ENCODE measurements around the gene NFIX.

Gene NFIX

DNA sequence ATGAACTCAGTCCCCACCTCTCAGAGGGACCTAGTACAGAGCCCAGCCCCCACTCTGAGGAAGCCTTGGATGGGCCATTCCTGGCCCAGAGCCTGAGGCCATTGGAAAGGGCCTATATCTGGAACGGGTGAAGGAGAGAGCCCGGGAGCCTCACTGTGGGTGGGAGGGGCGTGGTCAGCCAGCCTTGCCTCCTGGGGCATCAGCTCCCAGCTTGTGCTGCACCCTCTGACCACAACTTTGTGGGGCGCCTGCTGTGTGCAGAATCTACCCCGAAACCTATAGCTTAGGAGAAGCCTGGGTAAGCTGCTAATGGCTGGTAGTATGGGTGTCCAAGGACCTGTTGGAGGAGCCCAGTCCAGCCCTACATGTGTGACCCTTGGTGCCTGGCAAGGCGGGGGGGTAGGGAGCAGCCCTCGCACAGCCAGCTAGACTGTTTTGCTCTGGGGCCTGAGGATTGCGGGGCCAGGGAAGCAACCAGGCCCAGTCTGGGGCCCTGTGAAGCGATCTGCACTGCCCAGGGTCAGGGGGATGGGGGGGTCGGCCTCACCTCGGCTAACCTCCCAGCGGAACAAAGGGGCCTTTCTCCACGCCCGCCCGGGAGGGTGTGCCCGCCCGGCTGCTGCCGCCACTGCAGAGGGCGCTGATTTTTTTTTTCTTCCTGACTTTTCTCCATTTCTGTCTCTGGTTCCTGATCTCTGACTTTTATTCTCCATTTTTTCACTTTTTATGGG, 65.1 kb downstream of the NFIX start:
- DNase-seq = no peak

DNA sequence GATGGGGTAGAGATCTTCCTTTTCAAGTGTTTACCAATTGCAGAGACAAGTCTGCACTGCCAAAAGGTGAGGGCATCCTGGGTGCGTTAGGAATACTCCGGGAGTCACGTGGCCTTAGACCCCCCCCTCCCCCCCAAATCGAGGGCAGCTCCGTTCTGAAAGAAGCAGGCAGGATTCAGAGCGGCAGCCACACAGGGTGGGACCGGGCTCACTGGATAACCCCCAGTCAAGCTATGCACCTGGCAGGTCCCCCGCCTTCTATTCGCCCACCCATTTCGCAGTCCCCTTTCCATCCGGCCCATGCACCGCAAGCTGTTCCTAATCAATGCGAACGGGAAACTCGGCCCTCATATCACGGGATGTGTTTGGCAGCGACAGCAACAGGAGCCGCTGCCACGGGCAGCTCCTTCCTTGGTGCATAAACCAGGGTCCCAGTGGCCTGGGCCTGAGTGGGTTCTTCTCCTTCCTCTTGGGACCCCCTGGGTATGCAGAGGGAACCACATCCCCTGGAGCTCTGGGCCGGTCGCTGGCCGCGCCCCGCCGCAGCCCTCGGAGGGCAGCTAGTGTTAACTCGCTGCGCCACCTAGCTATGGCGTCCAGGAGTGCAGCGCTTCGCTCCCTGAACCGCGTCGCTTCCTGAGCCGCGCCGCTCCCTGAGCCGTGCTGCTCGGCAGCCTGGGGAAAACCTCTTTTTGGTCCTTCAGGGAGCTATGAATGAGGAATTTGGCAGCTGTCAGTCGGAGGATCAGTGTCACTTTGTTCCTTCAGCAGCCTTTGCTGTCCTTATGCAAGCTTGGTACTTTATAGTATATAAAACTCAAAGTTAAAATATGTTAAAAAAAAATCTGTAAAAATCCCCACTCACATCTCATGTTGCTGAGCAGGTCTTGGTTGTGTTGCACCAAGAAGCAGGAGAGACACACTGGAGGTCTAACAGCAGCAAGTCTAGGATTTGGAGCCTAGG, 66.0 kb downstream of the NFIX start:
- peak; percentile 81 for DNase-seq

DNA sequence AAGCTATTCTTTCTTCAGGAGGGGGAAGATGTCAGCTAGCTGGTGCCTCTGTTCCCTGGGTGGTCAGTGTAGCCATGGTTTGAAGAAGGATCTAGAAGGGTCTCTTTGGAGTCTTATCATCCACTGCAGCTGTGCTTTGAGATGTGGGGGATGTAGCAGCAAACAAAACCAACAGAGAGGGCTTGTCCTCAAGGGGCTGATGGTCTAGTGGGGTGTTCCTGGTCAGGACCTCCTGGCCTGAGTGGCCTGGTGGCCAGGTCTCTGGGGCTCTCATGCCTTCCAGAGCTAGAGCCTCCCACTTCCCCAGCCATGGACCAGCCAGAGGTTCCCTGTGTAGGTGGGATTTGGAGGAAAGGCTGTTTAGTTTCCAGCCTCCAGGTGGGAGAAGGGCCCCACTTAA, 67.0 kb downstream of the NFIX start:
- DNase-seq = no peak

DNA sequence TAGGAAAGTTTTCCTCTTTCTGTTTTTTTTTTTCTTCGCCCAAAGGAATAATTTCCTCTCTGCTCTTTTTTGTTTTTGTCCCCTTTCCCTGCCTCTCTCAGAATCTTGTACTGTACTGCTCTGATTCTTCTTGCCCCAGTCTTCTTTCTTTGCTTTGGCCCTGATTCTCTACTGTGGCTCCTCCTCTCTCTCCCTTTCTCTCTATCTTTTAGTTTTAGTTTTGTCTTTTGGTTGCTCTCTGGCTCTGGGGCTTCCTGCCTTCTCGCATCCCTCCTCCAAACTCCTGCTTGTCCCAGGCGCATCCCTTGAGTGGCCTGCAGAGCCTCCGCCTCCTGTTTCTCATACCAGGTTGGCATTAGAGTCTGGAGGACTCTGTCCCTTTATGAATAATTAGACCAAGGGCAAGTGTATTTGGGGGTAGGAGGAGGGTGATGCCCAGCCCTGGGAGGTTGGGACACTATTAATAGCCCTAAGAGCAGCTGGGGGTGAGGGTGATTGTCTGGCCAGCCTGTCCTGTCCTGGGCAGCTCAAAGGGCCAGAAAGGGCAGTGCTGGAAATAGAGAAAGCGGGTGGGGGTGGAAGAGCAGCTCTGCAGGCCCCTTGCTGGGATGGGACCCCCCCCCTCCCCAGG, 68.3 kb downstream of the NFIX start:
- DNase-seq = no peak

DNA sequence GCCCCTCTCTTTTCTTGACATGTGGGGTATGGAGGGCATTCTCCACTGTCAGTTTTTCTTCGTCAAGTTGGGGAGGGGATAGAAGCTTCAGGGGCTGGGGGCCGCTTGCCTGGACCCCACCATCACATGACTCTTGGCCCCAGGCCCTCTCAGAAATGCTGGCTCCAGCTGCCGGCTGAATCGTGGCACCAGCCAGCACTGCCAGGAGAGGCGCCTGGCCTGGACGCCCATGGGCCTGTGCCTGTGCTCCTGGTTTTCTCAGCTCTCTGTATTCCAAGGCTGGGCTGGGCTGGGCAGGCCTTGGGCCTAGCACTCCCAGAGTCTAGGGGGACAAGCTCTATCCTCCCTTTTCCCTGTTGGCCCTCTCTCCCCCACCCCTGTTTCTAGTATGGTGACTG, 68.8 kb downstream of the NFIX start:
- DNase-seq = no peak

DNA sequence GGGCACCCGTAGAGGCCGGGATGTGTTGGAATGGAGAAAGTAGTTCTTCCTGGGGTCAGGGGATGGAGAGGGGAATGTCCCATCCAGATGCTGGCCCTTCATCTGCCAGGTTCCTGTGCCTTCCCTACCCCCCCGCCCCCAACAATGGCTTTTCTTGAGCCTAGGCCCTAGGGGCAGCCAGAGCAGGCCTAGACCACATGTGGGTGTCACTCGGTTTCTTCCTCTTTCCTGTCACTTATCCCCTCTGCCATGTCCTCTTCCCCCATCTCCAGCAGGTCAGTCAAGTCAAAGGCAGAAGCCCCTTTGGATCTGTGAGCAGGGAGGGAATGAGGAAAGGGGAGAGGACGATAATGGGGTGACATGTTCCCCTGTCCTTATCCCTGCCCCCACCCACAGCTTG, 71.0 kb downstream of the NFIX start:
- DNase-seq = no peak

- DNase-seq = no peak
Observed at GRCh38 chr19:13066933-13067807, 71.9 kb downstream of the NFIX start.

DNA sequence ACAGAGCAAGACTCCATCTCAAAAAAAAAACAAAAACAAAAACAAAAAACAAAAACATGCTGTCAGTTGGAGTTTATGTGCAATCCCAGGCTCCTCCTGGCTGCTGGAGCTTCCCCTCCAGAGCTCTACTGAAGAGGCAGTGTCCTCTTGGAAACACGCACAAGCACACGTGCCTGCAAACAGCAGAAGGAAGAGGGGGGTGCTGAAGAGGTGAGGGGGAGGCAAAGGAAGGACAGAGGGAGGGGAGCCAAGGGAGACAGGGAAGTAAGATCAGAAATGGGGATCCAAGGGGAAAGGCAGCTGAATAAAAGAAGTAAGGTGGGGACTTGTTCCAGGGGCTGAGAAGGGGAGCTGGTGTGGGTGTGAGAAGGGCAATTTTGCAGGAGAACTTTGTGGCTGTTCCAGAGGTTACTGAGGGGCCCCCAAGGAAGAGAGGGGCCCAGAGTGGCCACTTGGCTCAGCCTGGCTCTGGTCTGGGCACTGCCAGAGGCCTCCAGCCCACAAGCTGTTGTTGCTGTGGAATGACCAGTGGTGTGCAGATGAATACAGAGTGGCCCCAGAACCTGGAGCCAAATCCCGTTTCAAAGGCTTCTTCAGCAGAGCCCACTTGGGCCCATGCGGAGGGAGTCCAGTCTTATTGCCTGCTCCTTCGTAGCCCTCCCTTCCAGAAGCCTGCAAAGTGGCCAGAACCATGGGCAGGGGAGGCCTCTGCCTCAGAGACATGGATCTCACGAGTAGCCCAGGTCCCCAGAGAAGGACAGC, 73.0 kb downstream of the NFIX start:
- no peak for DNase-seq

- DNase-seq = peak; percentile 45
Observed at GRCh38 chr19:13069415-13070359, 74.4 kb downstream of the NFIX start.

DNA sequence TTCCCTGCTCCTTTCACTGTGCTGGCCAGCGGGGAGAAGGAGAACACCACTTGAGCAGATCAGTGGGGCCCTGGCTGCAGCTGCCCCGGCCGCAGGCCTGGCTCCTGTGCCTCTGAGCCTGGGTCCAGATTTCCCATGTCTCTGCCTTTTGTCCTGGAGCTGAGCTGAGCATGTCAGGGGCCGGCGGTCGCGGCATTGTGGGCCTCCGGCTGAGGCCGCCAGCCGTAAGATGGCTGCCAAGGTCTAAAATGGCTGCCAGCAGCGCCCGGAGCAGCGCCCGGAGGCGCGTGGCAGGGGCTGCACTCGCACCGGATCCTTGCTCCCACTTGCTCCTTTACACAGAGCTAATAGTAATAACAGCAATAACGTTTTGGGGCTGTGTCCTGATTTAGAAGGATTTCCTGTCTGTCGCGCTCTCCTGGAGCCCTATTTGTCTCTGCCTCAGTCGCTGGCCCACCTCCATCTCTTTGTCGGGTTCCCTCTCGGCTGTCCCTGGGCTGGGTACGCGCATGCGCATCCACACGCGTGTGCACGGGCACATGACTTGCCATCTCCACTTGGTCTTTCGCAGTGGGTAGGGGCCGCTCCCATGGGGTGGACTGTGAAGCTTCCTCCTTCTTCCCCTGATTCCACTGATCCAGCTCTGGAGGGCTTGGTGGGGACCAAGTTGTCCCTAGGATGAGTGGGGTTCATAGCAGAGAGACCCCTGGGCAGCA, 75.3 kb downstream of the NFIX start:
- DNase-seq = no peak

- DNase-seq = no peak
Observed at GRCh38 chr19:13071444-13072187, 76.3 kb downstream of the NFIX start.

DNA sequence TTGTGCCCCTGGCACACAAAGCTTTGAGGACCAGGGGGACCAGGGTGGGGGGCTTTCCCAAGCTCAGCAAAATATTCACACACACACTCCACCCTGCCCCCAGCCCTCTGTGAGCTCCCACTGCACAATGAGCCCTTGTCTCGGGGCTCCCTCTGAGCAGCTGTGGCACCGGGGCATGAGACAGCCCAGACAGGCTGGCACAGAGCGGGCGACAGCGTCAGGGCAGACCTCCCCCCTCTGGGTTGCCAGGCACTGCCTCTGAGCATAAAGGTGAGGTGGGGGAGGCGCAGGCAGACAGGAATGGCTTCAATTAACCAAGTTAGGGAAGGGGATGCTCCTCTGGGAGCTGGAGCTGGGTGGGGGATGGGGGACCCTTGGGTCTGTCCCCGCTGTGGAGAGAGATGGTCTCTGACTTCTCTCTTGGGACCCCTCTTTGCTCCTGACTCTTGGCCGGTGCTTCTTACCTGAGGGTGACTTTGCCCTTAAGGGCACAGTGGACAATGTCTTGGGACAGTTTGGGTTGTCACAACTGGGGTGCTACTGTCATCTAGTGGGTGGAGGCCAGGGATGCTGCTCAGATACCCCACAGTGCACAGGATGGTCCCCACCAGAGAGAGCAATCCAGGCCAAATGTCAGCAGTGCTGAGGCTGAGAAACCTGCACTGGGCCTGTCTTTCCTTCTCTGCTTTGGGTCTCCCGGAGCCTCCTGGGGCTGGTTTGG, 77.1 kb downstream of the NFIX start:
- DNase-seq = no peak

GRCh38 chr19:13073263-13073662, 78.0 kb downstream of the NFIX start:
- DNase-seq = no peak

DNA sequence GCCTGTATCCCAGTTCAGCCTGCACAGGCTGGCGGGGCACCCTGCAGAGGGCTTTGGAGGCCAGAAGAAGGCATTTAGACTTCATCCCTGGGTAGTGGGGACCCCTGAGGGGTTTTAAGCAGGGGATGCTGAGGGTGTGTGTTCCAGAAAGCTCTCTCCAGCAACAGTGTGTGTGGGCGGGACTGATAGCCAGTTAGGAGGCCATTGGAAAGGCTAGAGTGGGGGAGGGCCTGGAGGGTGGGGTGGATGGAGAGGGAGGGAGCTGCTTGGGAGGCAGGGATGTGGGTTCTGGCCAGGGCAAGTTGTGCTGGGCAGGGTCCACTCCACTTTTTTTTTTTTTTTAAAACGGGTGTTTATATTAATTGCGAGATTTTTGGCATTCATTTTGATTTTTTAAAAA, 79.1 kb downstream of the NFIX start:
- DNase-seq = no peak

DNA sequence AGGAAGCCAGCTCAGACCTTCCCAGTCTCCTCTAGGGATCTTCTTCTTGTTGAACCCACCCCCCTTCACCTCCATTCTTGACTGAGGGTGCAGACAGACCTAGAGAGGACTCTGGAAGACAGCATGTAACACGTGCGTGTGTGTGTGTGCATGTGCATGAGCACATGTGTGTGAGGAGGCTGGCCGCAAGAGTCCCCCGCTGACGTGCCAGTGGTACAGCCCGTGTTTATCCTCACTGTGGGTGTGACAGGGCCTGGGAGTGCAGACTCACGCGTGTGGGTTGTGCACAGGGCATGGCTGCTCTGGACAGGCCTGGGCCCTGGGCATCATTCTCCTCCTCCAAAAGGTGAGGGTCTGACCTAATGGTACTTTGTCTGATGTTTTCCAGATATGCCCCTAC, 81.0 kb downstream of the NFIX start:
- DNase-seq = no peak

DNA sequence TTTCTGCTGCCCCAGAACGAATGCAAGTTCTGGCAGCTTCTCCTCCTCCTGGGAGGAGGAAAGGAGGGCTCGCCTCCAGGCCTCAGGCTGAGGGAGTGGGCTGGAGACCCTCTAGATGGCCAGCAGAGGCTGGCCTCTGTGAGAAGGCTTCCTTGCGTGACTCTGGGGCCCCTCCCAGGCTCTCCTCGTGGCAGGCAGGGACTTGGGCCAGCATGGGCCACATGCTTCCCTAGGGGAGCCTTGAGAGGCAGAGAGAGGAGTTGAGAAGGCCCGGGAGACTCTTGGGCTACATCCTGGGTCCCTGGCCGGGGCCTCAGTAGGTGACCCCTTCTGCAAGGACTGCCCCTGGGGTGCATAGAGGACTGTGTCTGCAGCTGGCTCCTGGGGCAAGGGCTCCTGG, 81.5 kb downstream of the NFIX start:
- DNase-seq = no peak

DNA sequence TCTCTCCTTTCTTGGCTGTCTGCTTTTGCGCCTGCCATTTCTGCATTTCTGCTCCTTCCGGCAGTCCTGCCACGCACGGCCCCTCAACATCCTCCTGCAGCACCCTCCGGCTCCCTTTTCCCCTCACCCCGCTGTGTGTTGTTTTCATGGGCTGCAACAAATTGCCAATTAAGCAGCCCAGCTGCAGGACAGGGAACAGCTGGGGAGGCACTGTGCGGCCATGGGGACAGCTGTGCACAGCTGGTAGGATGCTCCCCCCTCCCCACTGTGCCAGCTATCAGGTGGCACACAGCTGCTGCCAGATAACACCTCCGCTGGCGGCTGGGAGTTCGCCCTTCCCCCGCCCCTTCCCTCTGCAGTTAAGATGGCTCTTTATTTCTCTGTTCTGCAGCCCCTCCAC, 82.0 kb downstream of the NFIX start:
- no peak for DNase-seq

GRCh38 chr19:13078381-13078780, 83.1 kb downstream of the NFIX start:
- DNase-seq = no peak

All from DMS53 (cell line).